ENCODE data around the gene TPST1.

DNA sequence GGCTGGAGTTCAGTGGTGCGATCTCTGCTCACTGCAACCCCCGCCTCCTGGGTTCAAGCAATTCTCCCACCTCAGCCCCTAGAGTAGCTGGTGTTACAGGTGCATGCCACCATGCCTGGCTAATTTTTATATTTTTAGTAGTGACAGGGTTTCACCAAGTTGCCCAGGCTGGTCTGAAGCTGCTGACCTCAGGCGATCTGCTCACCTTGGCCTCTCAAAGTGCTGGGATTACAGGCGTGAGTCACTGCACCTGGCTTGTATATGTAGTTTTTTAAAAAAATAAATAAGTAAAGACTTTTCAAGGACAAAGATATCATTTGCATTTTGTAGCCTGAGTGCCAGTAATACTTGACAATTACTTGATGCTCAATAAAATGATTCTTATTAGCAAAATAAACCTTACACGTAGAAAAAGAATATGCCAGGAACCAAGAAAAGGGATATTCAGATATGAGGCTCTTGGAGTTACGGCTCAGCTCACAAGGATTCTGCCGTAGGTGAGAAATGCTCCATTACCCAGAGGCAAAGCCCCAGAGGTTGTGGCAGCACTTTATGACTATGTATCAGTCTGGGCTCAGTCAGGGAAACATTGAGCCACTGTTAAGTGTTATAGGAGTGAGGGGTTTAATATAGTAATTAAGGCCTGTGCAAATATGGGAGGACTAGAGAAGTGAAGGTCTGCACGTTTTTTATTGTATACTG is 98.5 kb downstream of the TPST1 start:
- no peak for TF ChIP-seq YY1 (IDR thresholded peaks at IDR 0.05; ENCODE audit: insufficient read depth, insufficient read length)
- TF ChIP-seq ZNF274 (IDR thresholded peaks at IDR 0.05; ENCODE audit: low read depth, low read length), result no peak
